ENCODE results near the gene ZNF512B.
"Not testable (repeated sequence)": the region's sequence is repeated elsewhere in the genome, so short reads cannot be mapped to it uniquely, and the experiment has no call there.

The ZNF512B gene

DNA sequence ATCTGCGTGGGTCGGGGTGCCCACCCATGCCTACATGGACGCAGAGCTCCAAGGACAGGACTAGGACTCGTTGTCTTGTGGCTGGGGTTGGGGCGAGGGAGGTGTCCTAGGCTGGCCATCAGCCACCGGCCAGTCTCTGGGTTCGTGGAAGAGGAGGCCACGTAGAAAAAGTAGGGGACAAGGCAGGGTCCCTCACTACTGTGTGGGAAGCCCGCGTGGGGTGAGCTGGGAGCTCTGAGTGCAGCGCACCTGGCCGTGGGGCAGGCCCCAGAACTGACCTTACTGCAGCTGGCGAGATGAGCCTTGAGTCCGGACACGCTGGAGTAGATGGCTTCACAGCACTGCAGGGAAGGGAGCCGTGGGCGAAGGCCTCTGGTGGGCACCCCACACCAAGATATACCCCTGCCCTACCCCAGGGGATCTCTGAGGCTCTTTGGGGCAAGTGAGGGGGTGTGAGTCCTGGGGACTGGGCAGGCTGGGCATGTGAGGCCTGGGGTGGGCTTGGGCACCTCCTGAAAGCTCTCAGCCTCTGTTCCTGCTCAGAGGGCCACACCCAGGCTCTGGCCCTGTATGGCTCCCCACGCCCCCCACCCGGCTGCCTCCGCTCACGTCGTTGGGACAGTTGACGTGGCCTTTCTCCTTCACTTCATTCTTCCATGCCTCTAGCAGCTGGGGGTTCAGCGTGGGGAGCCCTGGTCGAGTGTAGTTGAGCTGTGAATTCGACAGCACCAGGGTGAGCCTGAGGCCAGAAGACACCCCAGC lies 7.9 kb downstream of the ZNF512B start:
- no peak for DNase-seq
- Histone ChIP-seq H3K27ac (no peak overlapping the region), H3K27me3 (ENCODE audit: insufficient read depth, low read depth, severe bottlenecking) (no peaks in the 10 kb centered on the region), H3K36me3 (peaks cover 15% of the 10 kb centered on the region), H3K9me3 (ENCODE audit: severe bottlenecking) (no peaks in the 10 kb centered on the region), H3K4me3 (ENCODE audit: low read depth, low read length) (no peak overlapping the region)
- no peak for TF ChIP-seq CTCF (IDR thresholded peaks at IDR 0.05; ENCODE audit: low read depth, low read length)

DNA sequence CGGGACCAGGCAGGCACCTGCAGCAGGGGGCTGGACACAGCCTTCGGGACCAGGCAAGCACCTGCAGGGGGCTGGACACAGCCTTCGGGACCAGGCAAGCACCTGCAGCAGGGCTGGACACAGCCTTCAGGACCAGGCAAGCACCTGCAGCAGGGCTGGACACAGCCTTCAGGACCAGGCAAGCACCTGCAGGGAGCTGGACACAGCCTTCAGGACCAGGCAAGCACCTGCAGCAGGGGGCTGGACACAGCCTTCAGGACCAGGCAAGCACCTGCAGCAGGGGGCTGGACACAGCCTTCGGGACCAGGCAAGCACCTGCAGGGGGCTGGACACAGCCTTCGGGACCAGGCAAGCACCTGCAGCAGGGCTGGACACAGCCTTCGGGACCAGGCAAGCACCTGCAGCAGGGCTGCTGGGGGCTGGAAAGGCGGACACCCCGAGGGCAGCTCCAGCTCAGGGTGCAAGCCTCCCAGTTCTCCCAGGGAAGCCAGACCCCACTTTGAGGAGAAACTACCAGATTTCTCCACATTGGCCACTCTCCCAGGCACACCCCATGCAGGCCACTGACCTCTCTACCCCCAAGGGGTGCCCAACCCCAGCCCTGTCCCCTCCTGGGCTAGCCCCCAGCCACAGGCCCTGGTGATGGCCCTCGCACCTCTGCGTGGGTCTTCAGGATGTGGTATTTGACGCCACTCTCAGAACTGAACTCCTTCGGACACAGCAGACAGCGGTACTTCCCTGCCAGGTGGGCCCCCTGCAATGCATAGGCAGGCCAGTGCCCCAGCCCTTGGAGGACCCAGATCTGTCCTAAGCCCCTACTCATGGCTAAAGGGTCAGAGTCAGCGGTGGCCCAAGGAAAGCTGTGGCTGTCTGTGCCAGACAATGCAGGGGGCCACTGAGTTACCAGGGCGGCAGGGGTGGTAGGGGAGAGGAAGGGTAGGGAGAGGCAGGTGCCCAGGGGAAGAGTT lies 8.8 kb downstream of the ZNF512B start:
- not testable (repeated sequence) for H3K27ac ChIP-seq; H3K36me3 ChIP-seq; H3K9me3 ChIP-seq (ENCODE audit: severe bottlenecking); H3K4me3 ChIP-seq (ENCODE audit: low read depth, low read length); H3K27me3 ChIP-seq (ENCODE audit: insufficient read depth, low read depth, severe bottlenecking); DNase-seq

DNA sequence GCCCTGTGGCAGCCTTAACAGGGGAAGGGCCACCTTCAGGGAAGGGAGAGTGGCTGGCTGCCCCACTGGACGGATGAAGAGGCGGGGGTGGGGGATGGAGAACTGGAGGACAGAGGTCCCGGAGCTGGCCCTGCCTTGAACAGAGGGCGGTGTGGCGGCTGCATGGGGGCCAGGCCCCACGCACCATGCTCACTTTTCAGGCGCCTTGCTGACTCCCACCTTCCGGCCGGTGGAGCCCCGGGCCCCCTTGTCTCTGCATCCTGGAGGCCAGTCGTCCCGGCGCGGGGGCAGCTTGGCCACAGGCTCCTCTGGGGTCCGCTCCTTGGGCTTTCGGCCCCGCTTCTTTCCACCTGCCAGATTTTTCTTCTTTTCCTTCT lies 10.0 kb downstream of the ZNF512B start:
- no peak overlapping the region for H3K27ac ChIP-seq
- no peaks in the 10 kb centered on the region for H3K9me3 ChIP-seq (ENCODE audit: severe bottlenecking)
- H3K27me3 ChIP-seq (ENCODE audit: insufficient read depth, low read depth, severe bottlenecking), result no peaks in the 10 kb centered on the region
- H3K36me3 ChIP-seq, result peaks cover 10% of the 10 kb centered on the region
- TF ChIP-seq CTCF (IDR thresholded peaks at IDR 0.05; ENCODE audit: low read depth, low read length), result no peak
- no peak for DNase-seq
- no peak overlapping the region for H3K4me3 ChIP-seq (ENCODE audit: low read depth, low read length)

GRCh38 chr20:63958964-63959698 lies 10.6 kb downstream of the ZNF512B start:
- no peak for TF ChIP-seq CTCF (IDR thresholded peaks at IDR 0.05; ENCODE audit: low read depth, low read length)
- DNase-seq, result no peak
- H3K27me3 ChIP-seq (ENCODE audit: insufficient read depth, low read depth, severe bottlenecking), result no peaks in the 10 kb centered on the region
- no peak overlapping the region for H3K27ac ChIP-seq
- H3K9me3 ChIP-seq (ENCODE audit: severe bottlenecking), result no peaks in the 10 kb centered on the region
- H3K4me3 ChIP-seq (ENCODE audit: low read depth, low read length), result no peak overlapping the region
- peaks cover 10% of the 10 kb centered on the region for H3K36me3 ChIP-seq

GRCh38 chr20:63958471-63958870 lies 11.3 kb downstream of the ZNF512B start:
- Histone ChIP-seq H3K36me3 (peaks cover 7% of the 10 kb centered on the region), H3K9me3 (ENCODE audit: severe bottlenecking) (no peaks in the 10 kb centered on the region), H3K27ac (no peak overlapping the region), H3K4me3 (ENCODE audit: low read depth, low read length) (no peak overlapping the region), H3K27me3 (ENCODE audit: insufficient read depth, low read depth, severe bottlenecking) (no peaks in the 10 kb centered on the region)
- no peak for TF ChIP-seq CTCF (IDR thresholded peaks at IDR 0.05; ENCODE audit: low read depth, low read length)
- DNase-seq, result no peak

Data from WERI-Rb-1 (cell line).